Activated naive CD8-positive, alpha-beta T cell treated with anti-CD3 and anti-CD28 coated beads, Interleukin-2, amount 10 ng/mL, durations not matched to agents 7 days and 5 days (primary cell): ENCODE measurements around the gene LAMA2. TPM values are rescaled to one million over a fixed set of nuclear protein-coding genes. Genes with fewer than 3 reads are reported as not detected.

Source experiments
- ATAC-seq: fragments of 150-1000 bp; cut with Tn5 transposase; one replicate; pipeline ENCODE4 v1.10.0; 2021; ENCODE audit warnings: low read depth, moderate library complexity
- POLR2A ChIA-PET: fragments of 350-600 bp; sonication (Branson Sonifier 250); formaldehyde crosslinking; loops from one replicate; lab custom pipeline; 2021; ENCODE audit warnings: antibody characterized with exemption; lab: Charles Lee
- DNase-seq: peaks from one replicate; pipeline ENCODE4 v3.0.0; 2021
- H3K27ac Mint-ChIP-seq: one replicate; pipeline ENCODE4 v1.8.0; 2022; ENCODE audit warnings: mild to moderate bottlenecking, mixed read lengths
- H3K27me3 Mint-ChIP-seq: one replicate; pipeline ENCODE4 v1.8.0; 2022; ENCODE audit warnings: mild to moderate bottlenecking, moderate library complexity, mixed read lengths
- H3K36me3 Mint-ChIP-seq: one replicate; pipeline ENCODE4 v1.8.0; 2021; ENCODE audit warnings: mild to moderate bottlenecking, mixed read lengths
- H3K4me1 Mint-ChIP-seq: one replicate; pipeline ENCODE4 v1.8.0; 2021; ENCODE audit warnings: mixed read lengths
- H3K4me3 Mint-ChIP-seq: one replicate; pipeline ENCODE4 v1.8.0; 2022; ENCODE audit warnings: mild to moderate bottlenecking, moderate library complexity, mixed read lengths
- H3K9me3 Mint-ChIP-seq: one replicate; pipeline ENCODE4 v1.8.0; 2021; ENCODE audit warnings: mixed read lengths
- total RNA-seq, 2 experiments: library from RNA; stranded (reverse); gene quantifications; one replicate each; pipeline ENCODE4 v1.2.3, GENCODE V29; 2021

The LAMA2 gene
- total RNA-seq, 2 experiments from 2014 or later: not detected

DNA sequence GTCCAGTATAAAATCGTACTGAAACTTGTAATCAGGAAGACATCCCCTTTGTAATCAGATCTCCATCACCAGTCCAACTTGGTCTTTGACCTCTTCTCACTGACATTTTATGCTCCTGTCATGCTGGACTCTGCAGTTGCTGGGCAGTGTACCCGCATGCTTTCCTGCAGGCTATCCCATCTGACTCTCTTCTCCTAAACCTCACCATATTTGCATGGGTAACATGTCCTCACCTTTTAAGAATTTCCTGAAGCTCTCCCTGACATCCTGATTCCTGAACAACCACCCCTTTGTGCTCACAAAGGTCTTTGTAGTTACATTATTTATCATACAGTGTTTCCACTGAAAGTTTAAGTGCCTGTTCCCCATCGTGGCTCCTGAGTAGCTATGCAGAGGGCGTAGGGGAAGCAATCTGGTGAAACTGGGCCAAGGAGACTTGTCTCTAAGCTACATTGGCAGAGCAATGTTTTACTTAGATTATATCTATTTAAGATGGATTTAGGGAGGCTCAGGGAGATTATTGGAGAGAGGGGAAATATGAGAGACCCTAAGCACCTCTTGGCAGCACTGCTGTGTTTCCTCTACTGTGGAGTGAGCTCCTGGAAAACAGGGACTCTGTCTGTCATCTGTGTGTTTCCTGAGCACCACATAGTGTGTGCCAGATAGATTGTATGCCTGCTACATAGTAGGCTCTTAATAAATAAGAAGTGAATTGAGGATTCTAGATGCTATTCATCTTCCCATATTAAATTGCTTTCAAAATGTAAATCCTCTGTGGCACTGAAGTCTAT is 124.0 kb downstream of the LAMA2 start:
- H3K27me3 Mint-ChIP-seq: no peaks in the 10 kb centered on the region
- H3K4me3 Mint-ChIP-seq: no peak overlapping the region
- no peak overlapping the region for H3K27ac Mint-ChIP-seq
- no peaks in the 10 kb centered on the region for H3K36me3 Mint-ChIP-seq
- no peaks in the 10 kb centered on the region for H3K9me3 Mint-ChIP-seq
- DNase-seq: no peak
- ATAC-seq: no peak
- POLR2A ChIA-PET: no interaction called here
- H3K4me1 Mint-ChIP-seq: no peaks in the 10 kb centered on the region

DNA sequence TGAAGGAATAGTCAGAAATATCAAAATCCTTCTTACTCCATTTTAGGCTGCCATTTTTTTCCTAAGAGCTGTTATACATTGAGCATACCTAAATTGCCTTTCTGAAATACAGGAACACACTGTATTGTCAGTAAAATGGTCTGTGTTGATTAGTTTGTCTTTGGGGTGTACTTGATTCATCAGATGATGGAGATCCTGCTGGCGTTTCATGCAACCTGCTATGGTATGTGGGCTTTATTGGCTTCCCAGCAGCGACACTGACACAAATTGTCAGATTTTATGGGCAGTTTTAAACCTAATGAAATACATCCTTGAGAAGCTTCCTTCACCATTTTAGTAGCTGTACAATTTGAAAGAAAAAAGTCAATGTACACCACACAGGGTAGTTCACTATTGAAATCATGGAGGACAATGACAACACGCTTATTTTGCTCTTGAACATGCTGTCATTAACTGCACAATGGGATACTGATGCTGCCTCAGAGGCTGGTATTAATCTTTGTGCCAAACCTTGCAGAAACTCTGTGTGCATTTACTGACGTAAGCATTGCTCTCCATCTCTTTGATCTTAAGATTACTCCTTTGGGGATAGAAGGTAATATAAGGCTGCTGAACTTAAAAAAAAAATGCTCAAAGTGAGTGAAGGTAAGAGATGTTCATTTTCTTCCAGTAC is 124.9 kb downstream of the LAMA2 start:
- POLR2A ChIA-PET: no interaction called here
- Mint-ChIP-seq H3K27me3 (no peaks in the 10 kb centered on the region), H3K9me3 (no peaks in the 10 kb centered on the region), H3K4me3 (no peak overlapping the region), H3K27ac (no peak overlapping the region), H3K4me1 (no peaks in the 10 kb centered on the region), H3K36me3 (no peaks in the 10 kb centered on the region)
- DNase-seq: no peak
- ATAC-seq: no peak

DNA sequence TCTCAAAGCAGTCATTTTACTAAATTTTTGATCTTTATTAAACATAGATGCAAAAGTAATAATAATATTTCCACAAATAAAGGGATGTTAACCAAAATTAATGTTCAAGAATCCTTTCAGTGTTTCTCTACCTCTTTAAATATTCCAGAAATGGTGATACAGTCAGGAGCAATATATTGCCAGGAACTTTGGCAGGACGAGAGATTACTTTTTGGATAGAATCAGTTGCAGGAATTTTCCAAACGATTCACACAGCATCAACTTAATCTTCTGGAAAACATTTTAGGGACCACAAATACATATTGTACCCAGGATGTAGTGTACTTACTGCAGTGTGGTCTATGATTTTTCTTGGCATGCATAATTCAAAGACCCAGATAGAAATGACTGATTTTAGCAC is 125.7 kb downstream of the LAMA2 start:
- H3K27me3 Mint-ChIP-seq: no peaks in the 10 kb centered on the region
- H3K9me3 Mint-ChIP-seq: no peaks in the 10 kb centered on the region
- H3K27ac Mint-ChIP-seq: no peak overlapping the region
- ATAC-seq (no peak), DNase-seq (no peak)
- POLR2A ChIA-PET: no interaction called here
- H3K4me1 Mint-ChIP-seq: no peaks in the 10 kb centered on the region
- no peak overlapping the region for H3K4me3 Mint-ChIP-seq
- no peaks in the 10 kb centered on the region for H3K36me3 Mint-ChIP-seq

DNA sequence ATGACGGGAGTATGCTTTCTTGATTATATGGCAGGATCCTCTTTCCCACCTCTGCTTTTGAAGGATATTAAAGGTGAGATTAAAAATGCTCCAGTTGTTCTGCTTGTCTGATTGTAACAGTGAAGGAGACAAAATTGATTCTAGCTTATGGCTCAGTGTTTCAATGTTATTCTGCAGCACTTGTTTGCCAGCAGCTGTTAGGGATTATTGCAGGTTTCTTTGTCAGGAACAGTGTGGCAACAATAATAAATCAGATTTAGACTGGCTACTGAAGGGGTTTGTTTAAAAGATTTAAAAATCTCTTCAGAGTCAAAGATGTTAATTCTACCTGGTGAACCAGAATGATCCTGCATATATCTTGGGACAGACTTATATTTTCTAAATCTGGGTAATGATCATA is 126.9 kb downstream of the LAMA2 start:
- no peak for DNase-seq
- no peaks in the 10 kb centered on the region for H3K9me3 Mint-ChIP-seq
- no peak overlapping the region for H3K4me3 Mint-ChIP-seq
- POLR2A ChIA-PET: no interaction called here
- no peak overlapping the region for H3K27ac Mint-ChIP-seq
- no peaks in the 10 kb centered on the region for H3K4me1 Mint-ChIP-seq
- H3K36me3 Mint-ChIP-seq: no peaks in the 10 kb centered on the region
- H3K27me3 Mint-ChIP-seq: no peaks in the 10 kb centered on the region
- no peak for ATAC-seq

DNA sequence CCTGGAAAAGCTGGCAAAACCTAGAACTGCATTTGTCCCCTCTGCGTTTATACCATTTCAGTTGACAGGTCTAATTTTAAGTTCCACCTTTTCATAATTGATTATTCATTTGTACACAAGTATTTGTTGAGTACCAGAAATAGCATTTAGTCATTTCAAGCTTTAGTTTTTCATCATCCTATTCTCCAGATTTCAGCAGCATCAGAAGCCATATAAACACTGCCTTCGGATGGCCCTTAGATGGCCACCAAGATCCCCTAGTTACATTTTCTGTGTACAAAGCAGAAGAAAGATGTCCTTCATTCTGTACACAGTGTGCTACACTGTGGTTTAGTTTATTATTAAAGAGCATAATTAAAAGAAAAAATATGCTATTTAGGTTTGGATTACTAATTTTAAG is 131.4 kb downstream of the LAMA2 start:
- Mint-ChIP-seq H3K4me3 (no peak overlapping the region), H3K27ac (no peak overlapping the region), H3K36me3 (no peaks in the 10 kb centered on the region), H3K27me3 (no peaks in the 10 kb centered on the region), H3K4me1 (no peaks in the 10 kb centered on the region), H3K9me3 (no peaks in the 10 kb centered on the region)
- ATAC-seq (no peak), DNase-seq (no peak)
- POLR2A ChIA-PET: no interaction called here

DNA sequence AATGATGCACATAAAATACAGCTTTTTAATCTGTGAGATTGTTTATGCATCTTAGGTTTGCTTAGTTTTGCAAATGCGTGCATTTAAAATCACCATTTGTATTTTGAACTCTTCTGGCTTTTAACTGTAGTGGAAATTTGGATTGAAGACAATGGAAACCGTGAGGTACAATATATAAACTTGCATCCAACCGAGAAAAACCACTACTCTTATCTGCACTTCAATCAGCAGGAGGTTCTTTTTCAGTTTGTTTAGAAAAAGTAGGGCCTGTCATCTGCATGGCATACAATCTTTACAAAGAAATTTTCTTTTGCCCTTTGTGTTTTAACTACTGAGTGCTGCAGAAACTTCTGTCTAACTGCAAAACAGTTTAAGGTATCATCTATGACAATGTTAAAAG is 132.8 kb downstream of the LAMA2 start:
- peaks cover 2% of the 10 kb centered on the region for H3K9me3 Mint-ChIP-seq
- no peak for DNase-seq
- POLR2A ChIA-PET: no interaction called here

DNA sequence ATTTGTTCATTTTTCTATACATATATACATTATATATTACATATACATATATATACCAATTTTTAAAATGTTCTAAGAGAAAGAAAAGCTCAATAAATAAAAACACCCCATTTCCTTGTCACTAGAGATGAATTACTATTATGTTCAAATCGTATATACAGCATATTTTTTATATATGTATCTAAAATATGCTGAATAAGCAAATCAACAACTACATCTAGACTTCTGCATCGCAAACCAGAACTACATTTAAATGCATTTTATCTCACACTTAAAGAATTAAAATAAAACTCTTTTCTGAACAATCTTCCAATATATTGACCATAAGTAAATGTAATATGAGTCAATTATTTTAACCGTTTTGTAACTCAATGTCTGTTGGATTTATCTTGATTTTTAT is 133.9 kb downstream of the LAMA2 start:
- Mint-ChIP-seq H3K27me3 (no peaks in the 10 kb centered on the region), H3K4me3 (no peak overlapping the region), H3K9me3 (peaks cover 2% of the 10 kb centered on the region), H3K4me1 (no peaks in the 10 kb centered on the region), H3K36me3 (no peaks in the 10 kb centered on the region), H3K27ac (no peak overlapping the region)
- DNase-seq (no peak), ATAC-seq (no peak)
- POLR2A ChIA-PET: no interaction called here

More for the DNA sequence above, 132.8 kb downstream of the LAMA2 start:
- Mint-ChIP-seq H3K36me3 (no peaks in the 10 kb centered on the region), H3K27me3 (no peaks in the 10 kb centered on the region), H3K4me1 (no peaks in the 10 kb centered on the region), H3K27ac (no peak overlapping the region), H3K4me3 (no peak overlapping the region)
- no peak for ATAC-seq

DNA sequence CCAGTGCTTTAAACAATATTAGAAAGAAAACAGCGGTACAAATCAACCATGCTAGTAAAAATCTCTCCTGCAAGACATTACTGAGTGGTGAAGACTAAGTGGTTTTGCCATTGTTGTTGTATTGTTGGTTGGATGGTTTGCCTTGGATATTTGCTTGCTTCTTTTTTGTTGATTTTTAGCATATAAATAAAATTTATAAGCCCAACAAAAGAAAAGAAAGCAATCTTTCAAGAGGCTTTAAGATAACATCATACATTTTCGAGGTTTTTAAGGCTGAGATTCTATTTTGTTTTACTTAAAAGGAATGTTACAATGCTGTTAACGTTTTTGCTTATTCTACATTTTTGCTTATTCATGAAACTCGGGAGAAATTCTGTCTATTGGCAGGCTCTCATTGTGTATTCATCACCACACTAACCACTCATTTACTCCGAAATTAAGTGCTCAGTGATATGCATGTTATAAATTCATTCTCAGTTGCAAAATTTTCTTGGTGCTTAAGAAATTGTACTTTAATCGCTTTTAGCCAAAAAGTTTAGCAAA is 139.1 kb downstream of the LAMA2 start:
- no peak overlapping the region for H3K27ac Mint-ChIP-seq
- H3K36me3 Mint-ChIP-seq: no peaks in the 10 kb centered on the region
- no peak for ATAC-seq
- no peaks in the 10 kb centered on the region for H3K4me1 Mint-ChIP-seq
- no peak for DNase-seq
- POLR2A ChIA-PET: no interaction called here
- peaks cover 2% of the 10 kb centered on the region for H3K9me3 Mint-ChIP-seq
- peaks cover 2% of the 10 kb centered on the region for H3K27me3 Mint-ChIP-seq
- H3K4me3 Mint-ChIP-seq: no peak overlapping the region

DNA sequence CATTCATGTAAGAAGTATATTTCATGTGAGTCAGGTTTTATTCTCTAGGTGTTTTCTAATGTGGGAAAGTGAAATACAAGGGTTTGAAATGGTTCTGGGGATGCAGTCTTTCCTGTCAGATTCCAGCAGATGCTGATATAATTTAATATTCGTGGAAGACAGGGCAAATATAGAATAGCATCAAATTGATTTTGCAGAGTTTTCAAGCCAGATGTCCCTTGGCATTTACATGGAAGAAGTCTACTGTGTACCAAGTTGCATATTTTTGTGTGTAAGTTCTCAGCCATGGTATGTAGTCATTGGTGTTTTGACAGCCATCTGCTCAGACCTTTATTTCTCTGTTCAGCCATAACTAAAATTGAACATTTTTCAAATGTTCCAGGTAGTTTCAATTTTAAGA is 143.7 kb downstream of the LAMA2 start:
- no peak overlapping the region for H3K27ac Mint-ChIP-seq
- no peaks in the 10 kb centered on the region for H3K4me1 Mint-ChIP-seq
- no peak overlapping the region for H3K4me3 Mint-ChIP-seq
- POLR2A ChIA-PET: no interaction called here
- H3K9me3 Mint-ChIP-seq: no peaks in the 10 kb centered on the region
- H3K36me3 Mint-ChIP-seq: no peaks in the 10 kb centered on the region
- H3K27me3 Mint-ChIP-seq: peaks cover 4% of the 10 kb centered on the region
- no peak for DNase-seq
- no peak for ATAC-seq

DNA sequence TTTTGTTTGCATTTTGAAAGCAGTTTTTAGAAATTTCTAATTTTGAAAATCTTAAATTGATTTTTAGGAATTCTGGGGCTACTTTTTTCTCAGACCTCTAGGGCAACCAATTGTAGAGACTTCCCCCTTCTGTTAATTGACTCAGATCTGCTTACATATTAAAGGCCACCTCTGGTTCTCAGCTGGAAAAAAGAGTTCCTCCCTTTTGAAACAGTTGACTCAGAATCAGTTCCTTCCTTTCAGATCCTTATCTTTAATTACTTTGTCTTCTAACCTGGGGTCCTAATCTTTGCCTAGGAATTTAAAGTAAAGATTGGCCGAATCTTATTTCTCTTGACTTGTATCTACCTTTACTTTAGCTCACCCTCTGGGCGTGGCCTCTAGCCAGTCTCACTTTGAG is 146.8 kb downstream of the LAMA2 start:
- no peaks in the 10 kb centered on the region for H3K9me3 Mint-ChIP-seq
- POLR2A ChIA-PET: no interaction called here
- no peak for DNase-seq
- no peak overlapping the region for H3K27ac Mint-ChIP-seq
- no peak for ATAC-seq
- no peaks in the 10 kb centered on the region for H3K4me1 Mint-ChIP-seq
- peaks cover 4% of the 10 kb centered on the region for H3K27me3 Mint-ChIP-seq
- H3K36me3 Mint-ChIP-seq: no peaks in the 10 kb centered on the region
- H3K4me3 Mint-ChIP-seq: no peak overlapping the region

DNA sequence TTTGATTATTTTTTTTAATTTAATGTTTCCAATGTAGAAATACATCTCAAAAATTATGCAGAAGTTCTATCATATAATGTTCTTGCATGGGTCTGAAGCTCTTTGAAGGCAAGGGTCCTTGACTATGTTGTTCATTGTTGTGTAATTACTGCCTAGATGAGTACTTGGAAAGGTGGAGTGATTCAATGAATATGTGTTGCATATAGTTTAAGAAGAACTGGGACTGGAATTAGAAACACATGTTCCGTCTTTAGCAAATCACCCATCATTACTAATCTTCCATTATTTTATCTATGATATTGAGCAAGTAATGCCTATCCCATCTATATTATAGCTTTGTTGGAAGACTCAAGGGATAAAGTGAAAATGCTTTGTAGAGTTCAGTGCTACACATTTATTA is 147.3 kb downstream of the LAMA2 start:
- Mint-ChIP-seq H3K27me3 (peaks cover 2% of the 10 kb centered on the region), H3K4me3 (no peak overlapping the region), H3K36me3 (no peaks in the 10 kb centered on the region), H3K9me3 (no peaks in the 10 kb centered on the region), H3K4me1 (no peaks in the 10 kb centered on the region), H3K27ac (no peak overlapping the region)
- POLR2A ChIA-PET: no interaction called here
- DNase-seq (no peak), ATAC-seq (no peak)

DNA sequence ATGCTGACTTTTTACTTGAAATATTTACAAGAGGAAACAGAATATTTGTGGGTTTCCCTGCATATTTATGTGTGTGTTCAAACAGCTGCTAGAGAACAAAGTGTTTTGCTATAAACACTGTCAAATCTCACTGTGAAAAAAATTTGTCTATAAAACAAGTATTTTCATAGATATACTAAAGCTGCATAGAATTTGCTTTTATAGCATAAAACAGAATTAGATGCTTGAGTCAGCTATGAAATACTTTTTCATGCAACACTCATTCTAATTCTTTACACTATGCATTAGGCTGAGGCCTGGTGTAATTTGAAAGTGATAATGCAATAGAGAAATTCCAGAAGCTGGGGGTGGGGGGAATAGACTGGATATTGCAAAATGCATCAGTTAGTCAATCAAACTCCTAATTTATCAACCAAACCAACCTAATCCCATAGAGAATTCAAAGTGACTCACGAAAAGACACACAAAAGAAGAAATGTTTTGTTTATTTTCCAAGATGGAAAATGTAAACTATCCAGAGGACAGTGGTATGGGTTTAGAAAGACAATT is 148.2 kb downstream of the LAMA2 start:
- Mint-ChIP-seq H3K4me1 (no peaks in the 10 kb centered on the region), H3K27ac (no peak overlapping the region), H3K9me3 (no peaks in the 10 kb centered on the region), H3K4me3 (no peak overlapping the region), H3K36me3 (no peaks in the 10 kb centered on the region), H3K27me3 (peaks cover 2% of the 10 kb centered on the region)
- no peak for DNase-seq
- POLR2A ChIA-PET: no interaction called here
- no peak for ATAC-seq

DNA sequence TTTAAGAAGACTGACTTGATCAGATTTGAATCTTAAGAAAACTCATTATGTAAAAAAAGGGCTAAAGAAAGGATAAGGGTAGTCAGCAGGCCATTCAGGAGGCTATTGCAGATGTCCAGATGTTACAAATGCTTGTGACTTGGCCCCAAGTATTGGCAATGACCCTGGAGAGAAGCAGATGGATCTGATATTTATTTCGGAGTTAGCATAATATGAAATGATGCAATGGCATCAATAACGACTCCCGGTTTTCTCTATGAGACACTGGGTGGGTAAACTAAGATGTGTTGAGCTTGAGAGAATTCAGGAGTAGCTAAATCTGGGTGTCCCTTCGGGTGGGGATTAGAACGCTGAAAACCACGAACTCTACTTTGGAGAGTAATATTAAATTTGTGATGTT is 149.7 kb downstream of the LAMA2 start:
- H3K4me1 Mint-ChIP-seq: no peaks in the 10 kb centered on the region
- POLR2A ChIA-PET: no interaction called here
- no peak overlapping the region for H3K4me3 Mint-ChIP-seq
- no peaks in the 10 kb centered on the region for H3K9me3 Mint-ChIP-seq
- ATAC-seq (no peak), DNase-seq (no peak)
- H3K27ac Mint-ChIP-seq: no peak overlapping the region
- no peaks in the 10 kb centered on the region for H3K27me3 Mint-ChIP-seq
- H3K36me3 Mint-ChIP-seq: no peaks in the 10 kb centered on the region

DNA sequence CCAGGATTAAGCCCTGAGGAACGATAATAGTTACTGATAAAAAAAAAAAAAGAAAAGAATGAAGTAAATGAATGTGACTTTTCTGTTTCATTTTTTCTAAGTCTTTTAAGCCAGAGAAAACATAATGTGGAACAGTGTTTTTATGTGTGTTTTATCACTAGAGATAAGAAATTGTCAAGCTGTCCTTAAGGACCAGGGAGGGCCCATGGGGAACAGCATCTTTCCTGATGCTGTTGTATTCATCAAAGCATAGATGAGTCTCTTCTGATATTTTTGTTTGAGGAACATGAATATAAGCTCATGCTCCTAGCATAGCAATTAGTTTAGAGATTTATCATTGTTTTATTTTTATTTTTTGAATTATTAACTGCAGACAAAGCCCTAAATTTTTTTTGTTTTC is 150.2 kb downstream of the LAMA2 start:
- Mint-ChIP-seq H3K27me3 (no peaks in the 10 kb centered on the region), H3K36me3 (no peaks in the 10 kb centered on the region), H3K4me1 (no peaks in the 10 kb centered on the region), H3K27ac (no peak overlapping the region), H3K9me3 (no peaks in the 10 kb centered on the region), H3K4me3 (no peak overlapping the region)
- POLR2A ChIA-PET: no interaction called here
- ATAC-seq: no peak
- no peak for DNase-seq
